ENCODE measurements around the gene MGMT.

The MGMT gene

DNA sequence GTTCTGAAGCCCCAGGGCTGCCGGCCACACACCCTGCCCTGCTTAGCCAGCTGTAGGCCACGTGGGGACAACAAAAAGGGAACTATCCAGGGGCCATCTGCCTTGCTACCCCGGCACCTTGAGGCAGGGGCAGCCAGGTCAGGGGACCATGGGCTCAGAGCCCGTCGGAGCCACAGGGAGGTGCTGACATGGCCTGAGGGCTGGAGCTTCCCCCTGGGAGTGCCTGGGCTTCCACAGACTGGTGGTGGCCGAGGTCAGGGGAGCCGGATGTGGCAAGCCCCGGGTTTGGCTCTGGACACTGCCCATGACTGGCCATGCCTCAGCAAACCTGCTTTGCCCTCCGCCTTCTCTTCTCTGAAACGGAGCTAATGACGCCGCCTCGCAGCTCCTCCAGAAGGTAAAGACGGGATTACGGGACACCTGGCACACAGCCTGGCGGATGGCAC lies 318.5 kb downstream of the MGMT start:
- DNase-seq = no peak

DNA sequence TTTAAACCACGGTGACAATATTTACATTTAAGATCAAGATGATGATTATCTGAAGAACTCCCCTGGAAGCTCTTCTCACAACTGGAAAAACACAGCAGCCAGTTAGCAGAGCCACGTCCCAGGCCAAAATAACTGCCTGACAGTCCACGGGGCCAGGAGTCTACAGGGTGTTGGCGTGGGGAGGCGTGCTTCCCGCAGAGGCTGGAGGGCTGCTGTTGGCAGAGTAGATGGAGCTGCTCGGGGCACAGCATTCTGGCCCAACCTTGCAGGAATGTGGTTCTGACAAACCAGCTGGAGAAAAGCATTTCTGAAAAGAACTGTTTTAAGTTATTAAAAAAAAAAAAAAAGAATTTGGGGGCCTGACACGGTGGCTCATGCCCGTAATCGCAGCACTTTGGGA lies 319.2 kb downstream of the MGMT start:
- DNase-seq = no peak

DNA sequence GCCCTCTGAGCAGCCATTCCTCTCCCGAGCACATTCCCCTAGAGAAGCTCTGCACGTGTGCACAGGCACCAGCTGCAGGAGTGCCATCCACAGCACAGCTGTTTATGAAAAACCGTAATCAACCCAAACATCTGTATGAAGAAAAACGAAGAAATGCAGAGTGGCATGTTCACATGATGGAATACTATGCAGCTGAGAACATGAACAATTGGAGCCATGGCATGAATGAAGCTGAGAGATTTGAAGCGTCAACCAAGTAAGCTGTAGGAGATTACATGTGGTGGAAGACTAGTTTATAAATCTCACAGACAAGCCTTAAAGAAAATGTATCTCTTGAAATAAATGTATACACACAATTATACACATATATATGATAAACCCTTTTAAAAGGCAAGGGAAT lies 320.5 kb downstream of the MGMT start:
- no peak for DNase-seq

DNA sequence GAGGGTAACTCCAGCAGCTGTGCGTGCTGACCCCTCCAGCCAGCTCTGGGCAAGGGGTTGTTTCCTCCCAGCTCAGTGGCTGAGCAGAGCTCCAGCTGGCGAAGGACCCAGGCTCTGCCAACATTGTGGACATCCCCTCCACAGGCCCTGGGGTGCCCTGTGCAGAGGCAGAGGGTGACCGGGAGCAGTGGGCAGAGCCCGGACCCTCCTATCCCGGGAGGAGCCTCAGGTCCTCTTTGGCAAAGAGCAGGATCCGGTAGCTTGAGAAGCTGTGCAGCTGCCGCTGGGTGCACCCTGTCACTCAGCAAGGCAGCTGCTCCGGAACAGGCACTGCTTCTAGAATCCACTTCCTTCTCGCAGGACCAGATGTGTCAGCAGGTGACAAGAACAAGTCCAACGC lies 321.2 kb downstream of the MGMT start:
- DNase-seq = no peak

DNA sequence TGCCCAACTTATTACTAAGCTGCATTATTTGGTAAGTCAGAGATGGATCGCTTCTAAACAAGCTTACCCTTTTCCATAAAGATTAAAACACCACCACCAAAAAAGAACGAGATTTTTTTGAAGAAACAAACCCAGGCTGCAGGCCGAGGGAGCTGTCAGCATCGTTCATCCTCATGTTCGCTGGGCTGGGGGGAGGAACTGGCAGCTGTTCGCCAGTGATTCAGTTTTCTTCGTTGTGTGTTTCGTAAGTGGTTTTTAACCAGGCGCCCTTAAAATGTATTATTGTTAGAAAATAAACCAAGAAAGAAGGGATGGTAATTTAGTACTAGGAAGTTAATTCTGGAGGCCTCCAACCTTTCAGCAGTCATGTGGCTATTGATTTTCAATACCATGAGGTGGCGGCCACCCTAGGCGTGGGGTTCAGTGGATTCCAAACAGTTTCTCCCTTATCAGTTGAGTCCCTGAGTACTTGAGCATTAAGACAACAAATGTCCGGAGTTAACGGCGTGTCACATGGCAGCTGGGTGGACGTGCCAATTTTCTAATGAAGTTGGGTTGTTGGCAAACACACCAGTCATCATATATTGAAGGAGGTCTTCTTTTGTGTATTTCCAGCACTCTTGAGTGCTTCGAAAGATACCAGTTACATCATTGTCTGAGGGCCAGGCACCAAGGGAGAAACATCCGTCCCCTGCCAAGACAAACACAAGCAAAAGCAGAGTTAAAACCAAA lies 323.8 kb downstream of the MGMT start:
- DNase-seq = no peak

DNA sequence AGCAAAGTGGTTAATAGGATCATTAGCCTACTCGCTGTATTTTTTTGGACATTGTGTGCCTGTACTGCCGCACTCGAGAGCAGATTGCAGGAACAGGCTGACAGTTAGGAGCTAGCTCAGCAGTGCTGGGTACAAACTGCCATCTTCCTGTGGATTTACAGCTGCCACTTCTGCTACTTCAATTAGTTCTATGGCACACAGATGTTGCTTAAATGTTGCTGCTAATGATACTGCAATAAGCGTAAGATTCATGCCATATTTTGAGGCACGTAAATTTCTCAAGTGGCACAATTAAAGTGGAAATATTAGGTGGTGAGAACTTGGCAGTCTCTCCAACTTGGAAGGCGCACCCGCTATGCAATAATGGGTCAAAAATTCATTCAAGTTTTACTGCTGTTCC lies 325.1 kb downstream of the MGMT start:
- DNase-seq = no peak

DNA sequence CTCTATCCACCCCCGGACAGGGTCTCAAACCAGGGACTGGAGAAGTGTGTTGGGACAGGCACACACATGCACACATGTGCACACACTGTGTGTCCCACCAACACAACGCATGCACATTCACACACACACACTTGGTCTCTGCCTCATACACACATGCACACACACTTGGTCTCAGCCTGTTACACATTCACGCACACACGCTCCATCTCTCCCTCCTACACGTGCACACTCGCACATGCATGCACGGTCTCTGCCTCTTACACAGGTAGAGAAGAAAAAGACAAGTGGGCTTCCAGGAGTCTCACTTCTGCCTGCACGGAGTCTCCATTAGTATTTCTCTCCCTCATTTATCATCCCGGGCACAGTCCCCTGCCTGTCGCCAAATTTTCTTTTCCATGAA lies 325.8 kb downstream of the MGMT start:
- no peak for DNase-seq

DNA sequence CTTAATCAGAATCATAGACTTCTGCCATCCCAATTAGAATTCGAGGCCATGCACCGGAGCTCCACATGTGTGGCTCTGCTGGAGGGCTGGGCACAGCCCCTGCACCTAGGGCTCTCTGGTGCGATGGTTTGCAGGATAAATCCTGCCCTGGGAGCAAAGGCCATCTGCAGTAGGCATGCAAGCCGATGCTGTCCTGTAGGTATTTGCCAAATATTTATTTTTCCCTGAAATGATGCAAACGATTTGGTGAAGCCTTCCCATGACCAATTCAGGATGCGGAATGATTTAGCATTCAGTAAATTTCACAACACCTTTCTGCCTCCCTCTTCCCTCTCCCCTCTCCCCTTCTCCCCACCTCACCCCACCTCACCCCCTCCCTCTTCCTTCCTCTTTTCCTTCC lies 326.4 kb downstream of the MGMT start:
- DNase-seq = no peak

DNA sequence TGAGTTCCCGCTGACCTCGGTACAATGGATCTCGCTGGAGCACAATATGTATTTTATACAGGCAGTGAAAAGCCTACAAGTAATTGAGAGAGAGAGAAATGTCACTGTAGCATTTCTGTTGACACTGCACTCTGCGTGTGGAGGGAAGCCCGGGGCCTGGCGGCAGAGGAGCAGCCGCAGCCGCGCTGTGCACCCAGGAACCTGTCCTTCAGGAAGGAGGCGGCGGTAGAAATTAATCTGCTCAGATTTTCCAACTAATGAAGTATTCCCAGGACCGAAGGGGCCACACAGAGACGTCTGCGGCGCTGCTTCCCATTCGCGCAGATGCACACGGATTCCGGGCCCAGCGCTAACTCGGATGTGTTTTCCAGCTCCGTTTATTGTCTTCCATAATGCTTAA lies 327.0 kb downstream of the MGMT start:
- DNase-seq = no peak

DNA sequence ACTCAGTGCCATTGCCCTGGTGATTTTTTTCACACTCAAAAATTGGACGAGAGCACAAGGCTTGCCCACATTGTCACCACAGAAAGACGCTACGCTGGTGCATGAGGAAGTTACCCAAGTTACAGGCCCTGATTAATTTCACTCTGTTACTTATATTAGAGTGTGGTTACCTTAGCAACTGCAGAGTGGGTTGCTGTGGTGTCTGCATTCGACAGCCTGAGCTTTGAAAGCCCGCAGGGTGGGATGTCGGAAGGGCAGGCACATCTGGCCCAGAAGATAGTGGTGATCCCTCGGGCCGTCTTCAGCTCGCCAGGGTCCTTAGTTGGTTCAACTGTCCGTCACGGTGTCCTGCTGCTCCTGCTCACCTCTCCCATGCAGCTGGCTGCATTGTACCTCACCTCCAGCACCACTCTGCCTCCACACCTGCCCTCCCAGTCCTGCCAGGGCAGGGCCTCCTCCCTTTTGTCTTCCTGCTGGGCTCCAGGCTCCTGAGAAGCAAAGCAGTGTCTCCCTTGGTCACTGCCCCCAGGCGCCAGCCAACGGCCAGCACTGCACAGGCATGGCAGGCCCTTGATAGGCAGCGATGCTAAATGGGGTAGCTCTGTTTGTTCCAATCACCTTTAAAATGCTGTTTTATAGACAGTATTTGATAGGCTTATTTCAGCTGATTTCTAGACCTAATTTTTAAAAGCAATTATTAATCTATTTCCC lies 329.8 kb downstream of the MGMT start:
- DNase-seq = no peak

DNA sequence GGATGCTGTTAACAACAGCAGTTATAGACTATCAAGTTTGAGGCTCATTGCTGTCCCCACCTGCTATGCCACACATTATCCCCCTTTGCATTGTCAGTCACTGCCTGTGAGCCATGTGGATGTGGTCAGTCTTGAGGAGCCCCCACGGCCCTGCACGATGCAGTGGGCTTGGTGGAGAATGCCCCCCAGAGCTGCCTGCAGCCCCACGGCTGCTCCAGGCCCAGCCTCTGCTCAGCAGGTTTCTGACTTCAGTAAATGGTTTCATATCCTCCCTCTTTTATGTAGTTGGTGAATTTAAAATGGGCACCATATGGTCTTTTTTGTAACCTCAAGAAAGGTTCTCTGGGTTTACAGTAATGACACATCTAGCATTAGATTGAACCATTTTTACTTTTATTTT lies 332.9 kb downstream of the MGMT start:
- no peak for DNase-seq

DNA sequence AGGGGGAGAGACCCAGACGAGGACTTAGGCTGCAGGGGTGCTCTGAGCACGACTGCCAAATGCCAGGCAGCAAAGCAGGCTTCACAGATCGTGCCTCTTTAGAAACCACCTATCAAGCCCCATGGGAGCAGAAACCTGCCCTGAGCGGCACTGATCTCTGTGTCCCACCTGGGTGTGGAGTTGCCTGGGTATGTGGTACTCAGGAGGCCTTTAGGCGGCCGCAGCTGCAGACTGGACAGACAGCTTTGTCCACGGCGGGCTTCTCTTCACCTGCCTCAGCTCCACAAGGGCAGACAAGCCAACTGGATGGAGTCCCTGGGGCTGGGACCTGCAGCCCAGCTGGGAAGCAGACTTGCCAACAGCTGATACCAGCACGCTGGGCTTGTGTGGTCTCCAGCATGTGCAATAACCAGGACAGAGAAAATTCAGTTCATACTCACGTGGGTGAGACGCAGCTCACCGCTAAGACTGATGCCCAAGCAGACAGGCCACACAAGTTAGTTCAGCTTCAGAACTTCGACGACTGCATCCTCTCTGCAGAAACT lies 333.8 kb downstream of the MGMT start:
- DNase-seq = no peak

DNA sequence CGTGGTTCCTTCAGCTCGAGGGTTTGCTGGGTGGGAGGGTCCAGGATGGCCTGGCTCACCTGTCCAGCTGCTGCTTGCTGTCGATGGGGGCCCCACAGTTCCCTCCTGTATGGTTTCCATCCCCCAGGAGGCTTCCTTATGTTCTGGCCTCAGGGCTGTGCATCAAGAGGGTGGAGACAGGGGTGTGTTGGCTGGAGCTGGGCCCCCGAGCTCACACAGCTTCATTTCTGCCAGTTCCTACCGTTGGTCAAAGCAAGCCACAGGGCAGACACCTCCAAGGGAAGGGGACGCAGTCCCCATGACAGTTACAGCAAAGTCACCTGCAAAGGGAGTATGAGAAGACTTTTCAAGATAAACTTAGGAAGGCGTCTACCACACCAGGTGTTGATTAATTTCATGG lies 340.2 kb downstream of the MGMT start:
- no peak for DNase-seq

DNA sequence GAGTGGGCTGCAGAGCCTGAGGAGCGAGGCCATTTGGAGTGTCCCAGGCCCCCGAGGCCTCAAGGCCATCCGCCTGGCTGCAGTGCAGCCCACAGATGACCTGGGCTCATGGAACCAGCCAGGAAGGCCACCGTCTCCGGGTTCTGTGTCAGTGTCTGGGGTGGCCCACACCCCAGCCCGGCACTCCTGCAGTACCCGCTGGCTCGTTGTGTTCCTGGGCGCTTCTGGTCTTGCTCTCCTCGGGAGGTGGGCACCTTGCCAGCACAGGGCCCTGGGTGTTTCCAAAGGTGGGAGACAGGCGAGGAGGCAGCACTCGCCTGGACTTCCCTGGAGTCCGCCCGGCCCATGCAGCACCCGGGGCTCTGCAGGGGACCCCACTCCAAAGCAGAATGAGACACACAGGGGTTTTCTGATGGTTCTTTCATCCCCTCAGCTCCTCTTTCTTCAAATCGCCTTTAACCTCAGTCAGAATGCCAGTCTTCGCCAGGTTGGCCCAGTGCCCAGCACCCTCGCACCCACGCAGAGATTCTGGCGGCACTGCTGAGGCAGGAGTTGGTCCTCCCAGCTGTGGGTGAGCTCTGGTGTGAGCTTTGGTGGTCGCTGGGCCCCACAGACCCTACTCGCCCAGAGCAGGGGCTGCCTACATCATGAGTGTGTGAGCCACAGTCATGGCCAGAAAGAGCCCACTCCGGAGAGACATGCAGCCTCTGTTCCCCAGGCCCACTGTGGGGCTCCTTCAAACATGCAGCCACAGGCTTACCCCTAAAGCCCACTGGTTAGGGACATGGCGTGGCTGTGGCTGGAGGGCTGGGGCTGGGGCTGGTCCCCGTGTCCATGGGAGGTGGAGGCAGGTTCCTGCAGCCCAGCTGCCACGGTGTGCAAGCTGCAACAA lies 341.3 kb downstream of the MGMT start:
- DNase-seq = no peak

DNA sequence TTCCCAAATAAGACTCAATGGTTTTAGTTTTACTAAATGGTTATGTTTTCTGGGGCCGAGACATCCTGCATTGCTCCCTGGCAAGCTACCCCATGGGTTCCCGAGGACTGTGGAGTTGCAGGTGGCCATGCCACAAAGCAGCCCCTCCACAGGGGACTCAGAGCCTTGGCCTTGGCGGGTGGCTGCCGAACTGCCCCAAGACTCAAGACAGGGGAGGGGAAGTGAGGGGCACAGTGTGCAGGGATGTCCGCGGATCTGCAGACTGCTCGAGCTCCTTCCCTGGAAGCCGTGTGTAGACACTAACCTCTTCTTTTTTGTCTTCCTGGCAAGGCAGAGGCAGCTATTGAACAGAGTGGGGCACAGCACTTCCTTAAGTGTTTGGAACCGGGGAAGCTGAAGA lies 342.4 kb downstream of the MGMT start:
- DNase-seq = no peak

DNA sequence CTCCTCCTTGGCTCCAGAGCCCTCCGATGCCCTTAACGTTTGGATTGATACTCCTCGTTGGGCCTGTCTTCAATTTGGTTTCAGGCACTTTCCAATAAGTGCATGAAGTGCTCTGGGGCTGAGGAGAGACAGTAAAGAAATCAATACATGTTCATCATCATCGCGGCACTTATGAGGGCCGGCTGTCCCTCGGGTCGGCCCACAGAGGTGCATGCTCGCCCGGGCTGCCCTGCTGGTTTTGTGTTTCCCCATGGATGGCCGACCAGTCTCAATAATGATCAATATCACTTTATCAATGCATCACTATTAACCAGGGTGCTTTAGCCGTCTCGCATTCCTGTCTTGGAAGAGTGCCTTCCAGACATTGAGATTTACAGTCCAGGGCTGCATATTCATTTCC lies 342.8 kb downstream of the MGMT start:
- DNase-seq = no peak

DNA sequence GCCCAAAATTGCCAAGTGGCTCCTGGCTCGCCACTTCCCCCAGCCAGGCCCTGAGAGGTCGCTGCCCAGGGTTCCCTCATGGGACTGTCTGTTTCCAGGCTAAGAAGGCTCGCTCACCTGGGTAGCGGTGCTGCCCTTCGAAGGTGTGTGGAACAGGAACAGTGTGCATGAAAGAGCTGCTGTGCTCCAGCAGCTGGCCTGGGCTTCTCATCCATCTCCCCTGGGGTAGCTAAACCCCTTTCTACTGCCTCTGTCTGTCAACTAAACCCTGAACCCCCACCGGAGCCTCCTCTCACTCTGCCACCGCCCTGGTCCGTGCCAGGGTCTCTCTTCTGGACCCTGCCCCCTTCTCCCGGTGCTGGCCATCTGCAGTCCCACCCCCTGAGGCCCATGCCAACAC lies 344.2 kb downstream of the MGMT start:
- DNase-seq = no peak

DNA sequence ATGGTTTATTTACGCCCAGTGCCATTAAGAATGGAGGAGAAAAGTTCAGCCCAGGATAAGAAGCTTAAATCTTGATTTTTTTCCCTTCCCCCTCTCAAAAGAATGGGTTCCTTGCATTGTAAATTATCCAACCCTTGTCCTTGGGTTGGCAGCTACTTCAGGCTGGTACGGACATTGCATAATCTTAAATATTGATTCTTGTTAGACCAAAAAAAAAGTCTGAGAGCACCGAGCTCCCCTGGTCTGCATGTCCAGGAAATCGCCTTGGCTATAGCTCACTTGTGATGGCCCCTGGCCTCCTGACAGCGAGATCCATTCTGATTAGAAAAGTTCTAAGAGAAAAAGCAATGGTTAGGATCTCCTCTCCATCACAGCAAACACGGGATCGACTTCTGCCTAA lies 345.4 kb downstream of the MGMT start:
- DNase-seq = no peak

DNA sequence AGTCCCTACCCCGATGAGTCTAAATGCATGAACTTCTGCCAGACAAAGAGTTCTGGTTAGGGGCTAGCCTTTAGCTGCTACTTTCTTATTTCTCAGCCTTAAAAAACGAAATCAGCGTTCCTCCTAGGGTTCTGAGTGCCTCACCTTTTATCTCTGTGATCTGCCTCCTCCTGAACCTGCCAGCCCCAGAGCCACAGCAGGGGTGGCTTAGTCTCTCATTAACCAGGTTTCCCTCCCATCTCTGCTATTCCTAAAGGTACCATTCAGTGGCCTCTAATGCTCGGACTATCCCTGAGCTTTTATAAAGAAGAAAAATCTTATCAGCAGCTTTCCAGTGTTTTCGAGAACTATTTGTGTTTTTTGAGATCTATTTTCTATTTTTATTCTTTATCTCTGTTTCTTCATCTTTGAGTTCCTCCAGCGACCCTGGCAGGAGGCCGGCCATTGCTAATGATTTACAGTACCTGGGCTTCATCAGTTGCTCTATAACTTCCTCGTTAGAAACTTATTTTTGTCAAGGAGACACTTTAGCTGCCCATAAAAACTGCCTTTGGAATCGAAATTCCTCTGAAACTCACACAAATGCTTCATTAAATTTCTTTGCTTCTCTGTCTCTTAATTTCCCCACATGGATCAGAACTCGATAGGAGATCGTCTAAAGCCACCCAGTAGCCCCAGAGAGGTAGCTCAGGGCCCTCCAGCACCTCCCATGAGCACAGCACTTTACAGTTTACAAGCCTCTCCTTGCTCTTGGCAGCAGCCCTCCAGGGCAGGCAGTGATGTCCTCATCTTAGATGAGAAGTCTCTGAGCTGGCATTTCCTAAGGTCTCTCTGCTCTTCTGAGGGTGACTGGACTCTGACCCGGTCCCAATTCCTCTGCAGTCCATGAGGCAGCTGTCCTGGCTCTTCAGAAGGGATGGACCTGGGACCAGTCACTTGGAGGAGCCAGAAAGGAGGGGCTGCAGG lies 347.9 kb downstream of the MGMT start:
- no peak for DNase-seq

DNA sequence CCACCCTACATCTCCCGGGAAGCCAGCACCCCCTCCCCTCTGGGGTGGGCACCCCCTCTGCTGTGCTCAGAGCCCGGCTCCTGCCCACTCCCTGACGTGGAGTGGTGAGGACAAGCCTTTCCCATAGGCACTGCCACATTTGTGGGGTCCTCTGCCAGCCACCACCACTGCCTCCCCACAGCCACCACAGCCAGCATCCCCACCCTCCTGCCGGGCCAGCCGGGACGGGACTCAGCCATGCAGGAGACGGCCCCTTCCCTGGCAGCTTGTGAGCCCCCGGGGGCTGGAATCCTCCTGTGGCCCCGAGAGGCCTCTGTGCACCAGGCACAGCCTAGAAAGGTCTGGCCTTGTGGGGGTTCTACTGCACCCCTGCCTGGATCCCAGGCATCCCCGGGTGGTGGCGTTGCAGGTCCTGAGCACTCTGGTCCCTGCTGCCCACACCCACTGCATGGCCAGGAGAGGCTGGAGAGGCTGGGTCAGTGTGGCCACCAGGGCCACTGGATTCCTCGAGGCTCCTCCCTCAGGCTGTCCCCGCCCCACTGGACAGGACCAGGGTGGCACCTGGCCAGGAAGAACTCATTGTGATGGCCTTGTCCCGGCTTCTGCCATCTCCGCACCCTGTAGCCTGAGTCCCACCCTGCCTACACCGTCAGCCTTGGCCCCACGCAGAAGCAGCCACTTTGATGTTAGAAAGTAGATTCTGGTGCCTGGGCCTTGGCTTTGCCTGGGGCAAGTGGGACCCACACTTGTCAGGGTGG lies 349.0 kb downstream of the MGMT start:
- no peak for DNase-seq

DNA sequence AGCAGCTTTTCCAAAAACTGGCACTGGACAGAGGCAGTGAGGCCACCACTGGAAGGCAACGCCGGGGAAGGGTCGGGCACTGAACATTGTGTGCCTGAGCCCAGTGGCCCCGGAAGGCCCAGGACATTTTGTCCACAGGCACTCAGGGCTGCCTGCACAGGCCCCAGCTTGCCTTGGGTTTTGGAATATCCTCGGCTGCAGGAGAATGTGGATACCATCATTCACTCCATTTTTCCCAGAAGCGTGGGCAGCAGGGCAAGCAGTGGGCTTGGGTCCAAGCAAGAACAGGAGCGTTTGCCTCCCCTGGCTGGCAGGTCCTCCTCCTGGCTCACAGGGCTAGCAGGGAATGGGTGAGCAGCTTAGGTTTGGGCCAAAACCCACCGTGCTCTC lies 349.6 kb downstream of the MGMT start:
- no peak for DNase-seq
